H9 (cell line): ENCODE results near the gene GGA1. TPM values are rescaled to one million over a fixed set of nuclear protein-coding genes. Genes with fewer than 3 reads are reported as not detected.

ENCODE experiments used
- DNase-seq: peaks from one replicate; pipeline ENCODE4 v3.0.0-alpha.2; 2017
- H2AFZ ChIP-seq: one replicate; pipeline ENCODE4 v1.6.1; 2013; ENCODE audit warnings: mild to moderate bottlenecking, low read length, control low read depth, moderate library complexity
- H2AK5ac ChIP-seq: 2 replicates; pipeline ENCODE4 v1.6.1; 2013; ENCODE audit warnings: low read length, control low read depth, mixed read lengths; ENCODE audit not compliant: insufficient read length
- H2BK120ac ChIP-seq: one replicate; pipeline ENCODE4 v1.6.1; 2013; ENCODE audit warnings: low read depth, mild to moderate bottlenecking, low read length, control low read depth, inconsistent platforms; ENCODE audit not compliant: poor library complexity, severe bottlenecking
- H2BK12ac ChIP-seq: 2 replicates; pipeline ENCODE4 v1.6.1; 2013; ENCODE audit warnings: low read length, control low read depth, mixed read lengths, low read depth; ENCODE audit not compliant: insufficient read length
- H2BK15ac ChIP-seq: 2 replicates; pipeline ENCODE4 v1.6.1; 2013; ENCODE audit warnings: low read depth, low read length, control low read depth
- H2BK20ac ChIP-seq: one replicate; pipeline ENCODE4 v1.6.1; 2013; ENCODE audit warnings: low read depth, mild to moderate bottlenecking, low read length, control low read depth, inconsistent platforms; ENCODE audit not compliant: poor library complexity, severe bottlenecking
- H2BK5ac ChIP-seq: 2 replicates; pipeline ENCODE4 v1.6.1; 2013; ENCODE audit warnings: low read length, control low read depth, mixed read lengths; ENCODE audit not compliant: insufficient read length
- H3K14ac ChIP-seq: 2 replicates; pipeline ENCODE4 v1.6.1; 2013; ENCODE audit warnings: low read length, control low read depth; ENCODE audit not compliant: insufficient read depth
- H3K18ac ChIP-seq: 2 replicates; pipeline ENCODE4 v1.6.1; 2013; ENCODE audit warnings: low read depth, mild to moderate bottlenecking, mixed read lengths, low read length, control low read depth; ENCODE audit not compliant: insufficient read length
- H3K23ac ChIP-seq: 2 replicates; pipeline ENCODE4 v1.6.1; 2013; ENCODE audit warnings: low read length, control low read depth, mixed read lengths, low read depth; ENCODE audit not compliant: insufficient read length
- H3K23me2 ChIP-seq: 2 replicates; pipeline ENCODE4 v1.6.1; 2013; ENCODE audit warnings: low read depth, mild to moderate bottlenecking, mixed read lengths, low read length, control low read depth; ENCODE audit not compliant: insufficient read length, poor library complexity, severe bottlenecking
- H3K27ac ChIP-seq: 2 replicates; pipeline ENCODE4 v1.5.1; 2013; ENCODE audit warnings: low read length, control low read depth, mixed read lengths, low read depth; ENCODE audit not compliant: insufficient read length
- H3K27me3 ChIP-seq: 2 replicates; pipeline ENCODE4 v1.6.1; 2013; ENCODE audit warnings: low read length, control low read depth, inconsistent platforms; ENCODE audit not compliant: insufficient read depth
- H3K4ac ChIP-seq: 2 replicates; pipeline ENCODE4 v1.6.1; 2013; ENCODE audit warnings: low read depth, mild to moderate bottlenecking, control low read depth, inconsistent platforms, low read length, moderate library complexity
- H3K4me1 ChIP-seq: 2 replicates; pipeline ENCODE4 v1.6.1; 2013; ENCODE audit warnings: low read length, control low read depth, inconsistent platforms; ENCODE audit not compliant: insufficient read depth
- H3K4me2 ChIP-seq: 2 replicates; pipeline ENCODE4 v1.6.1; 2013; ENCODE audit warnings: low read length, control low read depth, mixed read lengths; ENCODE audit not compliant: insufficient read length, insufficient read depth
- H3K56ac ChIP-seq: 2 replicates; pipeline ENCODE4 v1.6.1; 2013; ENCODE audit warnings: low read depth, mild to moderate bottlenecking, mixed read lengths, low read length, control low read depth; ENCODE audit not compliant: insufficient read length
- H3K79me1 ChIP-seq: 2 replicates; pipeline ENCODE4 v1.6.1; 2013; ENCODE audit warnings: low read depth, mild to moderate bottlenecking, moderate library complexity, low read length, control low read depth, inconsistent platforms; ENCODE audit not compliant: insufficient read depth, poor library complexity, severe bottlenecking
- H3K79me2 ChIP-seq: 2 replicates; pipeline ENCODE4 v1.6.1; 2013; ENCODE audit warnings: low read length, control low read depth, inconsistent platforms; ENCODE audit not compliant: insufficient read depth
- H3K9ac ChIP-seq: 2 replicates; pipeline ENCODE4 v1.6.1; 2013; ENCODE audit warnings: low read length, control low read depth, mixed read lengths; ENCODE audit not compliant: insufficient read length; ENCODE audit errors: extremely low read depth
- H3K9me3 ChIP-seq: one replicate; pipeline ENCODE4 v1.6.1; 2013; ENCODE audit warnings: low read depth, low read length, inconsistent platforms; ENCODE audit not compliant: control insufficient read depth
- H3T11ph ChIP-seq: one replicate; pipeline ENCODE4 v1.6.1; 2013; ENCODE audit warnings: mild to moderate bottlenecking, low read length, control low read depth, inconsistent platforms
- H4K20me1 ChIP-seq: one replicate; pipeline ENCODE4 v1.6.1; 2013; ENCODE audit not compliant: control insufficient read depth, insufficient read length, insufficient read depth
- H4K5ac ChIP-seq: 2 replicates; pipeline ENCODE4 v1.6.1; 2013; ENCODE audit warnings: low read depth, mild to moderate bottlenecking, mixed read lengths, low read length, control low read depth; ENCODE audit not compliant: insufficient read length
- H4K8ac ChIP-seq: replicated peaks from 2 replicates; pipeline ENCODE4 v1.6.1; 2013; ENCODE audit warnings: low read length, control low read depth, mixed read lengths, low read depth; ENCODE audit not compliant: insufficient read length
- H4K91ac ChIP-seq: 2 replicates; pipeline ENCODE4 v1.6.1; 2013; ENCODE audit warnings: low read depth, mild to moderate bottlenecking, moderate library complexity, mixed read lengths, low read length, control low read depth; ENCODE audit not compliant: insufficient read length
- H3K27ac Mint-ChIP-seq, 3 experiments: 2 replicates in 2 of 3; 3 replicates in 1 of 3; pipeline ENCODE4 v1.8.0; 2020 to 2021; ENCODE audit warnings: mixed read lengths in 3 of 3, mild to moderate bottlenecking in 1 of 3, moderate library complexity in 1 of 3
- H3K27me3 Mint-ChIP-seq: 2 replicates; pipeline ENCODE4 v1.8.0; 2021; ENCODE audit warnings: low read depth, mild to moderate bottlenecking, moderate library complexity, mixed read lengths
- H3K36me3 Mint-ChIP-seq, 3 experiments: 2 replicates in 2 of 3; 3 replicates in 1 of 3; pipeline ENCODE4 v1.8.0; 2020 to 2021; ENCODE audit warnings: low read depth in 3 of 3, mixed read lengths in 3 of 3; ENCODE audit not compliant: insufficient read depth in 1 of 3
- H3K4me1 Mint-ChIP-seq, 2 experiments: 2 replicates each; pipeline ENCODE4 v1.8.0; 2020; ENCODE audit warnings: mixed read lengths in 2 of 2
- H3K4me3 Mint-ChIP-seq, 2 experiments: 2 replicates in 1 of 2; 3 replicates in 1 of 2; pipeline ENCODE4 v1.8.0; 2020 to 2021; ENCODE audit warnings: mild to moderate bottlenecking in 2 of 2, mixed read lengths in 2 of 2, moderate library complexity in 1 of 2
- H3K9me3 Mint-ChIP-seq, 2 experiments: 2 replicates in 1 of 2; 3 replicates in 1 of 2; pipeline ENCODE4 v1.8.0; 2020; ENCODE audit warnings: mild to moderate bottlenecking in 2 of 2, mixed read lengths in 2 of 2, moderate library complexity in 1 of 2
- CTCF ChIP-seq: fragments of 200-600 bp; sonication (generic); conservative IDR thresholded peaks from 3 replicates; pipeline ENCODE4 v1.8.0; 2021; ENCODE audit warnings: antibody characterized with exemption, mild to moderate bottlenecking
- WGBS: extraction: QIAGEN DNeasy Blood & Tissue Kit; methylation state at CpG from one replicate; pipeline ENCODE4 v1.1.7; 2013; ENCODE audit warnings: missing lambda C conversion rate, low lambda C conversion rate, mixed read lengths; ENCODE audit not compliant: insufficient read length; ENCODE audit errors: extremely low coverage; 5-methylcytosine and 5-hydroxymethylcytosine counted together
- total RNA-seq: library from RNA; stranded (reverse); gene quantifications from 2 replicates; pipeline ENCODE4 v1.2.1, GENCODE V29; 2021

GGA1 gene
- total RNA-seq, 1 experiment from 2014 or later = 61.7 TPM

GRCh38 chr22:37625737-37626136 is 17.1 kb downstream of the GGA1 start:
- Histone ChIP-seq H2BK120ac (no peak overlapping the region), H3K9ac (no peak overlapping the region), H3K27ac (no peak overlapping the region)

More at GRCh38 chr22:37625737-37626136, 17.1 kb downstream of the GGA1 start:
- Histone ChIP-seq H2BK5ac (no peak overlapping the region), H2AFZ (no peak overlapping the region), H3K14ac (no peak overlapping the region), H3K79me1 (no peaks in the 10 kb centered on the region), H3K4me1 (peaks cover 2% of the 10 kb centered on the region; the same call in 1 of the 2 replicates), H3K27me3 (no peaks in the 10 kb centered on the region), H3T11ph (no peak overlapping the region), H3K79me2 (no peaks in the 10 kb centered on the region), H4K20me1 (no peaks in the 10 kb centered on the region), H4K5ac (no peak overlapping the region), H3K4me2 (no peak overlapping the region), H3K23me2 (no peaks in the 10 kb centered on the region), H2AK5ac (no peak overlapping the region), H3K9me3 (no peaks in the 10 kb centered on the region), H2BK20ac (no peak overlapping the region), H3K23ac (no peak overlapping the region), H4K8ac (no peak overlapping the region), H2BK15ac (no peak overlapping the region), H4K91ac (no peak overlapping the region), H3K56ac (no peak overlapping the region), H2BK12ac (no peak overlapping the region), H3K18ac (no peak overlapping the region), H3K4ac (no peak overlapping the region)
- Mint-ChIP-seq H3K36me3 (peaks cover 3 to 28% (median 22%) of the 10 kb centered on the region in 3 experiments; a peak in 6 of 7 replicates), H3K4me3 (no peak overlapping the region), H3K27me3 (no peaks in the 10 kb centered on the region; the same call in 1 of the 2 replicates), H3K9me3 (no peaks in the 10 kb centered on the region; a peak in 1 of 5 replicates), H3K4me1 (peaks cover 2 to 5% of the 10 kb centered on the region in 2 experiments), H3K27ac (no peak overlapping the region)
- no peak for DNase-seq
- no peak for TF ChIP-seq CTCF
- WGBS = no CpG with 5 or more reads among the region's 14 CpGs
